Fibroblast of upper back skin (primary cell): ENCODE measurements around the gene PTPN11.
"Not testable (repeated sequence)": the region's sequence is repeated elsewhere in the genome, so short reads cannot be mapped to it uniquely, and the experiment has no call there.

Experiments
- DNase-seq: peaks from one replicate; pipeline ENCODE4 v3.0.0-alpha.2; 2013

Gene PTPN11

GRCh38 chr12:112518365-112518735 is 99.6 kb downstream of the PTPN11 start:
- DNase-seq: no peak

GRCh38 chr12:112519841-112520340 is 101.1 kb downstream of the PTPN11 start:
- DNase-seq: not testable (repeated sequence)

- no peak for DNase-seq
Observed at GRCh38 chr12:112523856-112524255, 105.1 kb downstream of the PTPN11 start.

GRCh38 chr12:112524269-112524668 is 105.5 kb downstream of the PTPN11 start:
- DNase-seq: no peak

- peak; percentile 4 for DNase-seq
Observed at GRCh38 chr12:112524676-112525425, 106.1 kb downstream of the PTPN11 start.

- DNase-seq: no peak
Observed at GRCh38 chr12:112525426-112525809, 106.7 kb downstream of the PTPN11 start.

- DNase-seq: no peak
Observed at GRCh38 chr12:112527082-112527481, 108.3 kb downstream of the PTPN11 start.

GRCh38 chr12:112527501-112527900 is 108.8 kb downstream of the PTPN11 start:
- no peak for DNase-seq

- DNase-seq: no peak
Observed at GRCh38 chr12:112528521-112528920, 109.8 kb downstream of the PTPN11 start.

- DNase-seq: no peak
Observed at GRCh38 chr12:112530941-112531340, 112.2 kb downstream of the PTPN11 start.

- DNase-seq: no peak
Observed at GRCh38 chr12:112532106-112532505, 113.4 kb downstream of the PTPN11 start.

- DNase-seq: no peak
Observed at GRCh38 chr12:112533528-112533927, 114.8 kb downstream of the PTPN11 start.

GRCh38 chr12:112535017-112535416 is 116.3 kb downstream of the PTPN11 start:
- DNase-seq: no peak

- DNase-seq: no peak
Observed at GRCh38 chr12:112535637-112536366, 117.1 kb downstream of the PTPN11 start.

- DNase-seq: no peak
Observed at GRCh38 chr12:112536367-112536730, 117.6 kb downstream of the PTPN11 start.

- DNase-seq: peak; percentile 32
Observed at GRCh38 chr12:112537710-112538396, 119.1 kb downstream of the PTPN11 start.

GRCh38 chr12:112538740-112539139 is 120.0 kb downstream of the PTPN11 start:
- DNase-seq: no peak

GRCh38 chr12:112539221-112539620 is 120.5 kb downstream of the PTPN11 start:
- DNase-seq: no peak

- DNase-seq: no peak
Observed at GRCh38 chr12:112540021-112540420, 121.3 kb downstream of the PTPN11 start.

GRCh38 chr12:112543751-112544150 is 125.0 kb downstream of the PTPN11 start:
- DNase-seq: no peak

GRCh38 chr12:112546339-112546738 is 127.6 kb downstream of the PTPN11 start:
- DNase-seq: no peak

- DNase-seq: no peak
Observed at GRCh38 chr12:112546996-112547395, 128.2 kb downstream of the PTPN11 start.

- DNase-seq: no peak
Observed at GRCh38 chr12:112549031-112549430, 130.3 kb downstream of the PTPN11 start.

- DNase-seq: no peak
Observed at GRCh38 chr12:112551681-112552080, 132.9 kb downstream of the PTPN11 start.
